HepG2 (cell line): ENCODE results near the gene JPH4. TPM values are rescaled to one million over a fixed set of nuclear protein-coding genes. Genes with fewer than 3 reads are reported as not detected.

Experiments
- ARNT ChIP-seq: fragments of 450-650 bp; IDR thresholded peaks from 2 replicates; pipeline ENCODE4 v1.6.1; 2017
- ARNT2 ChIP-seq: sonication (generic); formaldehyde crosslinking; IDR thresholded peaks from 2 replicates; pipeline ENCODE4 v1.8.0; 2022; ENCODE audit warnings: mild to moderate bottlenecking, low read depth, missing genetic modification reagents, moderate library complexity
- FOSL2 ChIP-seq: sonication (generic); formaldehyde crosslinking; IDR thresholded peaks from 2 replicates; pipeline ENCODE4 v1.4.0; 2020; ENCODE audit warnings: missing genetic modification reagents
- FOXC1 ChIP-seq: sonication (generic); formaldehyde crosslinking; IDR thresholded peaks from 2 replicates; pipeline ENCODE4 v1.8.0; 2022; ENCODE audit warnings: mild to moderate bottlenecking, missing genetic modification reagents, borderline replicate concordance
- HBP1 ChIP-seq: IDR thresholded peaks from 2 replicates; pipeline ENCODE4 v1.6.1; 2016; ENCODE audit warnings: low read depth, control low read depth
- HES4 ChIP-seq: sonication (generic); formaldehyde crosslinking; IDR thresholded peaks from 2 replicates; pipeline ENCODE4 v1.9.0; 2021; ENCODE audit warnings: mild to moderate bottlenecking, missing genetic modification reagents, borderline replicate concordance
- HNRNPH1 ChIP-seq: fragments of 200-400 bp; formaldehyde crosslinking; optimal IDR thresholded peaks from 2 replicates; pipeline ENCODE3; 2017; ENCODE audit warnings: mild to moderate bottlenecking, low read depth, low read length
- KLF11 ChIP-seq: IDR thresholded peaks from 2 replicates; pipeline ENCODE4 v1.6.1; 2016; ENCODE audit warnings: missing compliant biosample characterization
- REPIN1 ChIP-seq: sonication (generic); formaldehyde crosslinking; IDR thresholded peaks from 2 replicates; pipeline ENCODE4 v1.8.0; 2022; ENCODE audit warnings: missing genetic modification reagents, low read depth, mild to moderate bottlenecking, borderline replicate concordance
- SALL1 ChIP-seq: sonication (generic); formaldehyde crosslinking; IDR thresholded peaks from 2 replicates; pipeline ENCODE4 v1.8.0; 2022; ENCODE audit warnings: mild to moderate bottlenecking, missing genetic modification reagents
- SNAI1 ChIP-seq: sonication (generic); formaldehyde crosslinking; IDR thresholded peaks from 2 replicates; pipeline ENCODE4 v1.5.0; 2020; ENCODE audit warnings: mild to moderate bottlenecking, missing genetic modification reagents, borderline replicate concordance
- ZFP36L2 ChIP-seq: sonication (generic); formaldehyde crosslinking; IDR thresholded peaks from 2 replicates; pipeline ENCODE4 v1.4.0; 2020; ENCODE audit warnings: missing genetic modification reagents
- ZNF274 ChIP-seq: sonication (generic); formaldehyde crosslinking; IDR thresholded peaks from 2 replicates; pipeline ENCODE4 v1.5.1; 2020; ENCODE audit warnings: mild to moderate bottlenecking, missing genetic modification reagents
- ZNF512 ChIP-seq: sonication (generic); formaldehyde crosslinking; IDR thresholded peaks from 2 replicates; pipeline ENCODE4 v1.4.0; 2020; ENCODE audit warnings: mild to moderate bottlenecking, missing genetic modification reagents
- ZNF83 ChIP-seq: sonication (generic); formaldehyde crosslinking; IDR thresholded peaks from 2 replicates; pipeline ENCODE4 v1.4.0; 2020; ENCODE audit warnings: missing genetic modification reagents, mild to moderate bottlenecking, borderline replicate concordance
- polyA plus RNA-seq, 8 experiments: library from polyadenylated mRNA; depleted of rRNA in 3 of 8; stranded (reverse) in 7 of 8; unstranded in 1 of 8; fragments of >200 nt; fragmentation: Illumina TruSeq in 4 of 8; extraction: Trizol in 4 of 8; gene quantifications; 2 replicates each; pipeline versions ENCODE4 v1.2.1 to v1.2.3, GENCODE V29; 2011 to 2016; ENCODE audit warnings: low read depth in 4 of 8, missing spikeins in 1 of 8, mixed read lengths in 1 of 8; ENCODE audit not compliant: insufficient read depth in 1 of 8
- total RNA-seq, 5 experiments: library from RNA; depleted of rRNA; stranded (reverse); fragments of >200 nt; fragmentation: Illumina TruSeq; extraction: Trizol; gene quantifications; 2 replicates each; pipeline ENCODE4 v1.2.3, GENCODE V29; 2016; ENCODE audit warnings: low read depth in 1 of 5
- TF ChIP-seq, protein P1 (sequence below): sonication (generic); formaldehyde crosslinking; IDR thresholded peaks from 2 replicates; pipeline ENCODE4 v1.4.0; 2020; ENCODE audit warnings: missing genetic modification reagents, mild to moderate bottlenecking, borderline replicate concordance
- TF ChIP-seq, protein P2 (sequence below): sonication (generic); formaldehyde crosslinking; IDR thresholded peaks from 2 replicates; pipeline ENCODE4 v1.4.0; 2020; ENCODE audit warnings: mild to moderate bottlenecking, missing genetic modification reagents
- TF ChIP-seq, protein P3 (sequence below): IDR thresholded peaks from 2 replicates; pipeline ENCODE4 v1.4.0; 2020; ENCODE audit warnings: mild to moderate bottlenecking, missing genetic modification reagents

Gene JPH4
- total and polyA plus RNA-seq, 2 of the 13 experiments (the other 11 are each of a cell fraction or from before 2014, with no cell fraction given) = 0.08 to 0.22 TPM

DNA sequence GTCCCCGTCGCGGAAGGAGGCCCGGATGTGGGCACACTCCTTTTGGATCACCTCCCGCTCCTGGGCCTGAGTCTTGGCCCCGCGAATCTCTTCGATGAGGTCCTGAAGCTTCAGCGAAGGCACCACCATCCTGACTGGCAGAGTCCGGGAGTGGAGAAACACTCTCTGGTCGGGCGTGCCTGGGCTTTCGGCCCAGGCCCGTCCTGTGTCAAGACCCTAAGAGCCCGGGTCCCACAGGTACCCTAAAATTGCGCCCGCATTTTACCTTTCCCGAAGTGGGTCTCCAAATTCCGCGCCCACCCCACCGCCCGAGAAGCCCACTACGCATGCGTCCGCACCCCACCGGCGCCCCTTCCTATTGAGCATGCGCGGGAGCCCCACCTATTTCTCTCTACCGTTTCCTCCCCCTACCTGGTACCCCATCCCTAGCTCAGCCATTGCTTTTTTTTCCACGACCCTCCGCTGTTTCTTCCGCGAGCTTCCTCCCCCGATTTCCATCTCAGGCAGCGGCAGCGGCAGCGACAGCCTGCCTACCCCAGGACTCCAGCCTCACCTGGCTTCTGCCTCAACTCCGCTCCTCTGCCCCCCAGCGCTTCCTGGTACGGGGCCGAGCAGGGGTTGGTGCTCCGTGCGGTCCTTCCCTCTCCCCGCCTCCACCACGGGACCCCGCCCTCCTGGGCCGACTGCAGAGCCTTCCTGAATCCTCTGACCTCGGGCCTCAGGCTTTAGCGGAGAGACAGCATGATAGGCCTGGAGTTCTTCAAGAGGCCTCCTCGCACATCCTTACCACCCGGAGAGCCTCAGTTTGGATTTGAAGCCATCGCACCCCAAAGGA is 11.2 kb downstream of the JPH4 start, which contains the start of gene AP1G2 (continued):
- peak; percentile 93 for TF ChIP-seq SNAI1 (CRISPR knock-in tag)
- peak; percentile 99; the same call in 1 of the 2 replicates for TF ChIP-seq HES4 (CRISPR knock-in tag)
- TF ChIP-seq ZFP36L2 (CRISPR knock-in tag) = peak; percentile 97; the same call in 1 of the 2 replicates
- TF ChIP-seq, protein P1, sequence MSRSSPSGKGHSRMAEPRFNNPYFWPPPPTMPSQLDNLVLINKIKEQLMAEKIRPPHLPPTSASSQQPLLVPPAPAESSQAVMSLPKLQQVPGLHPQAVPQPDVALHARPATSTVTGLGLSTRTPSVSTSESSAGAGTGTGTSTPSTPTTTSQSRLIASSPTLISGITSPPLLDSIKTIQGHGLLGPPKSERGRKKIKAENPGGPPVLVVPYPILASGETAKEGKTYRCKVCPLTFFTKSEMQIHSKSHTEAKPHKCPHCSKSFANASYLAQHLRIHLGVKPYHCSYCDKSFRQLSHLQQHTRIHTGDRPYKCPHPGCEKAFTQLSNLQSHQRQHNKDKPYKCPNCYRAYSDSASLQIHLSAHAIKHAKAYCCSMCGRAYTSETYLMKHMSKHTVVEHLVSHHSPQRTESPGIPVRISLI = peak; percentile 89; the same call in 1 of the 2 replicates
- peak; percentile 98 for TF ChIP-seq SALL1 (CRISPR knock-in tag)
- TF ChIP-seq ZNF512 (CRISPR knock-in tag) = peak; percentile 93
- peak; percentile 50; the same call in 1 of the 2 replicates for TF ChIP-seq FOXC1 (CRISPR knock-in tag)
- TF ChIP-seq ARNT2 (CRISPR knock-in tag) = peak; percentile 94; the same call in 1 of the 2 replicates
- TF ChIP-seq, protein P2, sequence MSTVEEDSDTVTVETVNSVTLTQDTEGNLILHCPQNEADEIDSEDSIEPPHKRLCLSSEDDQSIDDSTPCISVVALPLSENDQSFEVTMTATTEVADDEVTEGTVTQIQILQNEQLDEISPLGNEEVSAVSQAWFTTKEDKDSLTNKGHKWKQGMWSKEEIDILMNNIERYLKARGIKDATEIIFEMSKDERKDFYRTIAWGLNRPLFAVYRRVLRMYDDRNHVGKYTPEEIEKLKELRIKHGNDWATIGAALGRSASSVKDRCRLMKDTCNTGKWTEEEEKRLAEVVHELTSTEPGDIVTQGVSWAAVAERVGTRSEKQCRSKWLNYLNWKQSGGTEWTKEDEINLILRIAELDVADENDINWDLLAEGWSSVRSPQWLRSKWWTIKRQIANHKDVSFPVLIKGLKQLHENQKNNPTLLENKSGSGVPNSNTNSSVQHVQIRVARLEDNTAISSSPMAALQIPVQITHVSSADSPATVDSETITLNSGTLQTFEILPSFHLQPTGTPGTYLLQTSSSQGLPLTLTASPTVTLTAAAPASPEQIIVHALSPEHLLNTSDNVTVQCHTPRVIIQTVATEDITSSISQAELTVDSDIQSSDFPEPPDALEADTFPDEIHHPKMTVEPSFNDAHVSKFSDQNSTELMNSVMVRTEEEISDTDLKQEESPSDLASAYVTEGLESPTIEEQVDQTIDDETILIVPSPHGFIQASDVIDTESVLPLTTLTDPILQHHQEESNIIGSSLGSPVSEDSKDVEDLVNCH (CRISPR knock-in tag) = peak; percentile 92; the same call in 1 of the 2 replicates
- TF ChIP-seq, protein P3, sequence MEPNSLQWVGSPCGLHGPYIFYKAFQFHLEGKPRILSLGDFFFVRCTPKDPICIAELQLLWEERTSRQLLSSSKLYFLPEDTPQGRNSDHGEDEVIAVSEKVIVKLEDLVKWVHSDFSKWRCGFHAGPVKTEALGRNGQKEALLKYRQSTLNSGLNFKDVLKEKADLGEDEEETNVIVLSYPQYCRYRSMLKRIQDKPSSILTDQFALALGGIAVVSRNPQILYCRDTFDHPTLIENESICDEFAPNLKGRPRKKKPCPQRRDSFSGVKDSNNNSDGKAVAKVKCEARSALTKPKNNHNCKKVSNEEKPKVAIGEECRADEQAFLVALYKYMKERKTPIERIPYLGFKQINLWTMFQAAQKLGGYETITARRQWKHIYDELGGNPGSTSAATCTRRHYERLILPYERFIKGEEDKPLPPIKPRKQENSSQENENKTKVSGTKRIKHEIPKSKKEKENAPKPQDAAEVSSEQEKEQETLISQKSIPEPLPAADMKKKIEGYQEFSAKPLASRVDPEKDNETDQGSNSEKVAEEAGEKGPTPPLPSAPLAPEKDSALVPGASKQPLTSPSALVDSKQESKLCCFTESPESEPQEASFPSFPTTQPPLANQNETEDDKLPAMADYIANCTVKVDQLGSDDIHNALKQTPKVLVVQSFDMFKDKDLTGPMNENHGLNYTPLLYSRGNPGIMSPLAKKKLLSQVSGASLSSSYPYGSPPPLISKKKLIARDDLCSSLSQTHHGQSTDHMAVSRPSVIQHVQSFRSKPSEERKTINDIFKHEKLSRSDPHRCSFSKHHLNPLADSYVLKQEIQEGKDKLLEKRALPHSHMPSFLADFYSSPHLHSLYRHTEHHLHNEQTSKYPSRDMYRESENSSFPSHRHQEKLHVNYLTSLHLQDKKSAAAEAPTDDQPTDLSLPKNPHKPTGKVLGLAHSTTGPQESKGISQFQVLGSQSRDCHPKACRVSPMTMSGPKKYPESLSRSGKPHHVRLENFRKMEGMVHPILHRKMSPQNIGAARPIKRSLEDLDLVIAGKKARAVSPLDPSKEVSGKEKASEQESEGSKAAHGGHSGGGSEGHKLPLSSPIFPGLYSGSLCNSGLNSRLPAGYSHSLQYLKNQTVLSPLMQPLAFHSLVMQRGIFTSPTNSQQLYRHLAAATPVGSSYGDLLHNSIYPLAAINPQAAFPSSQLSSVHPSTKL (CRISPR knock-in tag) = peak; percentile 77
- peak; percentile 90 for TF ChIP-seq HBP1 (CRISPR knock-in tag)
- peak; percentile 43; the same call in 1 of the 2 replicates for TF ChIP-seq KLF11 (CRISPR knock-in tag)
- TF ChIP-seq FOSL2 (CRISPR knock-in tag) = peak; percentile 76
- peak; percentile 98; the same call in 1 of the 2 replicates for TF ChIP-seq ZNF274 (CRISPR knock-in tag)
- no peak for TF ChIP-seq ARNT
- peak; percentile 86; the same call in 1 of the 2 replicates for TF ChIP-seq ZNF83 (CRISPR knock-in tag)
- TF ChIP-seq HNRNPH1 = peak; percentile 92
- TF ChIP-seq REPIN1 (CRISPR knock-in tag) = peak; percentile 90
